ENCODE data around the gene SLC2A2.

DNA sequence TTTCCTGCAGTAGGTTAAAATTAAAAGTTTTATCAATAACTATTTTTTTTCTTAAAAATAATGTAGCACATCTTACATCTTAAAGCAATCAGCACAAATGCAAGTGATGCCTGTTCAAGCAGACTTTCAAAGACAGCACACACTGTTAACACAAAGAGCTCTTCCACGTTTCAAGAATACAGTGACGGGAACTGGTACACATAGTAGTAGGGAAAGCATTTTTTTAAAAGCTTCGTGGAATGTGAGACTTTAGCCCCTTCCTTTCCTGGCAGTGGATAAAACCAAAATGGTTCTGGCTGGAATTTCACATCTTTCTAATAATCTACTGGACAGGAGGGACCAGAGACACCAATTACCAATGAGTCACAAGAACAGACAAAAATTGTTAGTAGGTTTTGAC is 33.5 kb upstream of the SLC2A2 start:
- TF ChIP-seq, protein P1, sequence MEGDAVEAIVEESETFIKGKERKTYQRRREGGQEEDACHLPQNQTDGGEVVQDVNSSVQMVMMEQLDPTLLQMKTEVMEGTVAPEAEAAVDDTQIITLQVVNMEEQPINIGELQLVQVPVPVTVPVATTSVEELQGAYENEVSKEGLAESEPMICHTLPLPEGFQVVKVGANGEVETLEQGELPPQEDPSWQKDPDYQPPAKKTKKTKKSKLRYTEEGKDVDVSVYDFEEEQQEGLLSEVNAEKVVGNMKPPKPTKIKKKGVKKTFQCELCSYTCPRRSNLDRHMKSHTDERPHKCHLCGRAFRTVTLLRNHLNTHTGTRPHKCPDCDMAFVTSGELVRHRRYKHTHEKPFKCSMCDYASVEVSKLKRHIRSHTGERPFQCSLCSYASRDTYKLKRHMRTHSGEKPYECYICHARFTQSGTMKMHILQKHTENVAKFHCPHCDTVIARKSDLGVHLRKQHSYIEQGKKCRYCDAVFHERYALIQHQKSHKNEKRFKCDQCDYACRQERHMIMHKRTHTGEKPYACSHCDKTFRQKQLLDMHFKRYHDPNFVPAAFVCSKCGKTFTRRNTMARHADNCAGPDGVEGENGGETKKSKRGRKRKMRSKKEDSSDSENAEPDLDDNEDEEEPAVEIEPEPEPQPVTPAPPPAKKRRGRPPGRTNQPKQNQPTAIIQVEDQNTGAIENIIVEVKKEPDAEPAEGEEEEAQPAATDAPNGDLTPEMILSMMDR (IDR thresholded peaks at IDR 0.05): no peak
- TF ChIP-seq POLR2A (IDR thresholded peaks at IDR 0.05): no peak
